ENCODE measurements around the gene MAS1. TPM values are rescaled to one million over a fixed set of nuclear protein-coding genes. Genes with fewer than 3 reads are reported as not detected.
"Not testable (repeated sequence)": the region's sequence is repeated elsewhere in the genome, so short reads cannot be mapped to it uniquely, and the experiment has no call there.

MAS1 gene
- total and polyA plus RNA-seq, 10 of the 15 experiments (the other 5 are each of a cell fraction or from before 2014, with no cell fraction given): under 0.01 to 0.08 TPM; not detected in 8

- no peak overlapping the region for H3K4me2 ChIP-seq (ENCODE audit: control insufficient read depth, insufficient read depth)
- no peak overlapping the region for H2AFZ ChIP-seq (ENCODE audit: control insufficient read depth, low read depth, low read length)
- no peaks in the 10 kb centered on the region for H3K4me1 ChIP-seq (ENCODE audit: control insufficient read depth, insufficient read depth, low read length)
- no peak overlapping the region for H3K27ac ChIP-seq (ENCODE audit: control insufficient read depth, insufficient read depth)
- DNase-seq (ENCODE audit: low read depth, low spot score): no peak
- intact Hi-C loops (cut with micrococcal nuclease; ENCODE audit: unreplicated experiment): no loop called here
- no peak overlapping the region for H3K4me3 ChIP-seq
- no peaks in the 10 kb centered on the region; the same call in 2 of the 3 replicates for H3K9me3 ChIP-seq (replicated peaks; ENCODE audit: control insufficient read depth, insufficient read depth, low read length)
- no peaks in the 10 kb centered on the region for H3K79me2 ChIP-seq (ENCODE audit: control insufficient read depth, insufficient read depth, low read length)
- 68% methylated on average over 13 of the region's 13 CpGs for WGBS (ENCODE audit: insufficient coverage, insufficient replicate concordance, low lambda C conversion rate, missing lambda C conversion rate)
- no peak for FAIRE-seq
- no peaks in the 10 kb centered on the region for H3K36me3 ChIP-seq (ENCODE audit: control insufficient read depth in 2 of 2, insufficient read depth in 2 of 2, low read length in 1 of 2)
- BruUV-seq (replicated peaks): no TSS peak
- no peaks in the 10 kb centered on the region for H3K27me3 ChIP-seq (replicated peaks in 1 of 2; ENCODE audit: control insufficient read depth in 2 of 2, insufficient read depth in 2 of 2, low read length in 1 of 2)
- ChIA-PET POLR2A (no interaction called here), SMC1A (ENCODE audit: uncharacterized antibody, unreplicated experiment) (interaction anchor here (0.5 kb wide), 1 partner anchor 264 kb away, joined by 3 read pairs; no protein-coding TSS in a partner anchor), RAD21 (ENCODE audit: unreplicated experiment) (no interaction called here), CTCF (interaction anchor here (1.2 kb wide), 1 partner anchor 15 kb away, joined by 3 read pairs; no protein-coding TSS in a partner anchor)
- H4K20me1 ChIP-seq (ENCODE audit: control insufficient read depth, insufficient read depth): no peaks in the 10 kb centered on the region
- no peak overlapping the region for H3K9ac ChIP-seq (ENCODE audit: control insufficient read depth, insufficient read depth, low read length)
- no peak for TF ChIP-seq KDM1A (IDR thresholded peaks at IDR 0.05; ENCODE audit: borderline replicate concordance)
- TF ChIP-seq SMAD1 (IDR thresholded peaks at IDR 0.05; ENCODE audit: low read depth, partially characterized antibody): no peak
- TF ChIP-seq SKIL (IDR thresholded peaks at IDR 0.05; ENCODE audit: low read depth, poor library complexity, severe bottlenecking): no peak
- no peak for TF ChIP-seq BHLHE40 (IDR thresholded peaks at IDR 0.05; ENCODE audit: borderline replicate concordance in 1 of 2, low read depth in 2 of 2, low read length in 1 of 2)
- no peak for TF ChIP-seq ZNF384 (IDR thresholded peaks at IDR 0.05; ENCODE audit: borderline replicate concordance, low read depth, low read length)
- TF ChIP-seq HDAC2 (IDR thresholded peaks at IDR 0.05): no peak
- TF ChIP-seq ZNF24 (IDR thresholded peaks at IDR 0.05): no peak
- no peak for TF ChIP-seq SUPT20H (IDR thresholded peaks at IDR 0.05; ENCODE audit: borderline replicate concordance, control insufficient read depth, low read depth, low read length)
- no peak for TF ChIP-seq JUND (IDR thresholded peaks at IDR 0.05; ENCODE audit: low read depth, low read length)
- TF ChIP-seq CEBPB (IDR thresholded peaks at IDR 0.05; ENCODE audit: borderline replicate concordance in 1 of 2, low read depth in 2 of 2, low read length in 2 of 2): no peak
- no peak for TF ChIP-seq ELK1 (IDR thresholded peaks at IDR 0.05; ENCODE audit: low read depth, low read length)
- no peak for TF ChIP-seq ZSCAN29 (IDR thresholded peaks at IDR 0.05)
- no peak for TF ChIP-seq IKZF2 (IDR thresholded peaks at IDR 0.05)
- no peak for TF ChIP-seq BCL11A (IDR thresholded peaks at IDR 0.05; ENCODE audit: low read depth, low read length)
- in situ Hi-C loops (cut with MboI): no loop called here
- no peak for ATAC-seq
Observed at GRCh38 chr6:159844737-159845645, 45.8 kb upstream of the MAS1 start.

GRCh38 chr6:159848552-159848951, 42.2 kb upstream of the MAS1 start:
- H3K79me2 ChIP-seq (ENCODE audit: control insufficient read depth, insufficient read depth, low read length); H3K36me3 ChIP-seq (ENCODE audit: control insufficient read depth in 2 of 2, insufficient read depth in 2 of 2, low read length in 1 of 2); ATAC-seq; H2AFZ ChIP-seq (ENCODE audit: control insufficient read depth, low read depth, low read length); RAD21 ChIA-PET (ENCODE audit: unreplicated experiment); H3K4me2 ChIP-seq (ENCODE audit: control insufficient read depth, insufficient read depth); H3K27ac ChIP-seq (ENCODE audit: control insufficient read depth, insufficient read depth); H3K4me1 ChIP-seq (ENCODE audit: control insufficient read depth, insufficient read depth, low read length); in situ Hi-C loops (cut with MboI); POLR2A ChIA-PET; H3K9me3 ChIP-seq (replicated peaks; ENCODE audit: control insufficient read depth, insufficient read depth, low read length); intact Hi-C loops (cut with micrococcal nuclease; ENCODE audit: unreplicated experiment); H3K9ac ChIP-seq (ENCODE audit: control insufficient read depth, insufficient read depth, low read length); BruUV-seq (replicated peaks); SMC1A ChIA-PET (ENCODE audit: uncharacterized antibody, unreplicated experiment); CTCF ChIA-PET; FAIRE-seq; DNase-seq (ENCODE audit: low read depth, low spot score); H3K4me3 ChIP-seq; H3K27me3 ChIP-seq (replicated peaks in 1 of 2; ENCODE audit: control insufficient read depth in 2 of 2, insufficient read depth in 2 of 2, low read length in 1 of 2); H4K20me1 ChIP-seq (ENCODE audit: control insufficient read depth, insufficient read depth): not testable (repeated sequence)
- WGBS (ENCODE audit: insufficient coverage, insufficient replicate concordance, low lambda C conversion rate, missing lambda C conversion rate): 52% methylated on average over 5 of the region's 5 CpGs

All from GM12878 (cell line).